IMR-90 (cell line): ENCODE results near the gene KY. TPM values are rescaled to one million over a fixed set of nuclear protein-coding genes. Genes with fewer than 3 reads are reported as not detected.
A peak's percentile ranks its signal among the peaks of the same experiment; 100 is the strongest.

Experiments used
- ATAC-seq: fragments of 200-7000 bp; cut with Tn5 transposase; 2 replicates; pipeline ENCODE4 v1.9.1; 2020; ENCODE audit warnings: low read depth, mild to moderate bottlenecking, moderate library complexity
- BruUV-seq: library from RNA; stranded (reverse); fragments of 400-500 nt; replicated peaks from 2 replicates; lab custom pipeline; 2021; lab: Mats Ljungman, UMichigan
- CTCF ChIA-PET: fragments of 300-600 bp; formaldehyde crosslinking; extraction: SDS; loops from one replicate; lab custom pipeline; 2021; ENCODE audit warnings: antibody characterized with exemption; lab: Yijun Ruan, JAX
- POLR2A ChIA-PET: fragments of 300-600 bp; sonication (Branson Sonifier 250); formaldehyde crosslinking; loops from one replicate; lab custom pipeline; 2022; ENCODE audit warnings: antibody characterized with exemption; ENCODE audit not compliant: unreplicated experiment; lab: Charles Lee
- DNase-seq: peaks from one replicate; pipeline ENCODE4 v3.0.0; 2013
- H2AFZ ChIP-seq: replicated peaks from 2 replicates; pipeline ENCODE3; 2013; ENCODE audit warnings: low read length, mild to moderate bottlenecking; ENCODE audit not compliant: poor library complexity
- H2AK5ac ChIP-seq: 2 replicates; pipeline ENCODE4 v1.6.1; 2013; ENCODE audit warnings: low read depth, low read length, inconsistent platforms
- H2AK9ac ChIP-seq: replicated peaks from 2 replicates; pipeline ENCODE3; 2013; ENCODE audit warnings: mild to moderate bottlenecking, low read depth, low read length, moderate library complexity; ENCODE audit not compliant: poor library complexity
- H2BK120ac ChIP-seq: 2 replicates; pipeline ENCODE4 v1.6.1; 2013; ENCODE audit warnings: low read depth, low read length, inconsistent platforms
- H2BK15ac ChIP-seq: 3 replicates; pipeline ENCODE4 v1.6.1; 2013; ENCODE audit warnings: low read depth, low read length, inconsistent platforms
- H2BK20ac ChIP-seq: 2 replicates; pipeline ENCODE4 v1.6.1; 2013; ENCODE audit warnings: low read depth, mild to moderate bottlenecking, inconsistent platforms, low read length, moderate library complexity
- H2BK5ac ChIP-seq: 2 replicates; pipeline ENCODE4 v1.6.1; 2013; ENCODE audit warnings: mild to moderate bottlenecking, low read depth, low read length, inconsistent platforms; ENCODE audit not compliant: poor library complexity, severe bottlenecking
- H3K14ac ChIP-seq: replicated peaks from 2 replicates; pipeline ENCODE4 v1.6.1; 2013; ENCODE audit warnings: low read depth, low read length, inconsistent platforms
- H3K18ac ChIP-seq: 2 replicates; pipeline ENCODE4 v1.6.1; 2013; ENCODE audit warnings: low read depth, low read length, control low read depth
- H3K23ac ChIP-seq: 2 replicates; pipeline ENCODE4 v1.6.1; 2013; ENCODE audit warnings: low read depth, low read length, inconsistent platforms
- H3K27ac ChIP-seq: 2 replicates; pipeline ENCODE4 v1.5.1; 2013; ENCODE audit warnings: mild to moderate bottlenecking, control low read depth, low read length; ENCODE audit not compliant: insufficient read depth
- H3K27me3 ChIP-seq: 2 replicates; pipeline ENCODE4 v1.6.1; 2013; ENCODE audit warnings: low read length; ENCODE audit not compliant: control insufficient read depth, insufficient read depth
- H3K36me3 ChIP-seq: 2 replicates; pipeline ENCODE4 v1.6.1; 2013; ENCODE audit warnings: low read length, mixed read lengths; ENCODE audit not compliant: control insufficient read depth, insufficient read depth
- H3K4ac ChIP-seq: 2 replicates; pipeline ENCODE4 v1.6.1; 2013; ENCODE audit warnings: low read depth, low read length, inconsistent platforms
- H3K4me1 ChIP-seq: 2 replicates; pipeline ENCODE4 v1.6.1; 2013; ENCODE audit warnings: low read length, mixed read lengths; ENCODE audit not compliant: control insufficient read depth, insufficient read depth
- H3K4me2 ChIP-seq: 2 replicates; pipeline ENCODE4 v1.6.1; 2013; ENCODE audit warnings: low read depth, mild to moderate bottlenecking, control low read depth, low read length, moderate library complexity
- H3K4me3 ChIP-seq: 2 replicates; pipeline ENCODE4 v1.5.1; 2013; ENCODE audit warnings: low read depth, mild to moderate bottlenecking, control low read depth, low read length, moderate library complexity; ENCODE audit not compliant: insufficient read depth
- H3K56ac ChIP-seq: 2 replicates; pipeline ENCODE4 v1.6.1; 2013; ENCODE audit warnings: low read length, inconsistent platforms; ENCODE audit not compliant: insufficient read depth; ENCODE audit errors: extremely low read depth
- H3K79me1 ChIP-seq, 2 experiments: 2 replicates each; pipeline ENCODE4 v1.6.1; 2013; ENCODE audit warnings: low read length in 2 of 2, inconsistent platforms in 1 of 2, low read depth in 1 of 2
- H3K9ac ChIP-seq: 2 replicates; pipeline ENCODE4 v1.6.1; 2013; ENCODE audit warnings: low read depth, low read length, control low read depth
- H3K9me1 ChIP-seq: 2 replicates; pipeline ENCODE4 v1.6.1; 2013; ENCODE audit warnings: low read length, inconsistent platforms; ENCODE audit not compliant: insufficient read depth
- H3K9me3 ChIP-seq: 2 replicates; pipeline ENCODE4 v1.6.1; 2013; ENCODE audit warnings: low read length; ENCODE audit not compliant: control insufficient read depth, insufficient read depth
- H4K20me1 ChIP-seq: 2 replicates; pipeline ENCODE4 v1.6.1; 2013; ENCODE audit warnings: low read length, inconsistent platforms; ENCODE audit not compliant: insufficient read depth
- H4K5ac ChIP-seq: 2 replicates; pipeline ENCODE4 v1.6.1; 2013; ENCODE audit warnings: mild to moderate bottlenecking, low read depth, low read length, control low read depth
- H4K8ac ChIP-seq, 2 experiments: 2 replicates each; pipeline ENCODE4 v1.6.1; 2013; ENCODE audit warnings: low read depth in 2 of 2, low read length in 2 of 2, control low read depth in 1 of 2, inconsistent platforms in 1 of 2
- H4K91ac ChIP-seq: 2 replicates; pipeline ENCODE4 v1.6.1; 2013; ENCODE audit warnings: low read depth, low read length, inconsistent platforms; ENCODE audit not compliant: insufficient read depth
- BHLHE40 ChIP-seq: fragments of 150-350 bp; IDR thresholded peaks from 2 replicates; pipeline ENCODE4 v1.6.1; 2016; ENCODE audit warnings: mild to moderate bottlenecking, low read depth, low read length
- MAZ ChIP-seq: IDR thresholded peaks from 2 replicates; pipeline ENCODE4 v1.6.1; 2012; ENCODE audit warnings: low read depth, mild to moderate bottlenecking, low read length, improper control_type of control experiment, moderate library complexity, borderline replicate concordance
- RFX5 ChIP-seq: IDR thresholded peaks from 2 replicates; pipeline ENCODE4 v1.8.0; 2012; ENCODE audit warnings: low read depth, mild to moderate bottlenecking, low read length, moderate library complexity
- WGBS, 2 experiments: methylation state at CpG; one replicate each; pipeline versions ENCODE4 v1.1.5 to v1.1.7; 2013; ENCODE audit warnings: missing lambda C conversion rate in 2 of 2; ENCODE audit not compliant: insufficient read length in 1 of 2; ENCODE audit errors: extremely low coverage in 2 of 2; 5-methylcytosine and 5-hydroxymethylcytosine counted together
- dilution Hi-C: fragments of 300-500 bp; cut with HindIII; formaldehyde crosslinking; loops from one replicate; pipeline ENCODE4 v1.14.3; 2018; ENCODE audit warnings: low sequenced_read_pairs; ENCODE audit not compliant: unreplicated experiment
- in situ Hi-C: fragments of 300-500 bp; cut with MboI; formaldehyde crosslinking; loops from 3 replicates; pipeline ENCODE4 v1.14.3; 2019; ENCODE audit warnings: low sequenced_read_pairs, inconsistent platforms, mixed read lengths
- intact Hi-C: fragments of 100-400 bp; cut with micrococcal nuclease; formaldehyde crosslinking; loops from 2 replicates; pipeline ENCODE4 v1.10.0; 2022
- polyA plus RNA-seq, 3 experiments: library from polyadenylated mRNA; depleted of rRNA; stranded (reverse); fragments of >200 nt; gene quantifications; 2 replicates each; pipeline ENCODE4 v1.2.3, GENCODE V29; 2012; ENCODE audit warnings: low replicate concordance in 1 of 3
- total RNA-seq: library from RNA; depleted of rRNA; stranded (reverse); fragments of >200 nt; gene quantifications from 2 replicates; pipeline ENCODE4 v1.2.3, GENCODE V29; 2012

Gene KY
- total and polyA plus RNA-seq, 2 of the 4 experiments (the other 2 are of a cell fraction) = under 0.01 to 0.09 TPM

GRCh38 chr3:134652409-134652831, 1.6 kb upstream of the KY start:
- no peaks in the 10 kb centered on the region for H3K9me3 ChIP-seq
- H2BK5ac ChIP-seq = no peak overlapping the region
- H3K56ac ChIP-seq = no peak overlapping the region
- no peaks in the 10 kb centered on the region for H3K79me1 ChIP-seq
- TF ChIP-seq RFX5 (no peak), MAZ (0 out of 2 replicates have a peak, but pooled peaks have one; percentile 16), BHLHE40 (no peak)
- ChIA-PET CTCF (no interaction called here), POLR2A (no interaction called here)
- no peak overlapping the region for H2AK5ac ChIP-seq
- no peak overlapping the region for H2AK9ac ChIP-seq
- H2BK15ac ChIP-seq = no peak overlapping the region
- no peak overlapping the region for H3K18ac ChIP-seq
- DNase-seq = peak; percentile 29
- no peaks in the 10 kb centered on the region for H3K36me3 ChIP-seq
- no peak overlapping the region for H4K5ac ChIP-seq
- BruUV-seq = no TSS peak
- in situ Hi-C loops = no loop called here
- H3K9me1 ChIP-seq = no peaks in the 10 kb centered on the region; the same call in 1 of the 2 replicates
- no peaks in the 10 kb centered on the region for H3K4me1 ChIP-seq
- peaks cover 24% of the 10 kb centered on the region for H3K27me3 ChIP-seq
- H3K9ac ChIP-seq = no peak overlapping the region
- H3K23ac ChIP-seq = no peak overlapping the region
- no peak overlapping the region for H3K4me3 ChIP-seq
- H3K27ac ChIP-seq = no peak overlapping the region
- no peak overlapping the region for H2AFZ ChIP-seq
- H3K4ac ChIP-seq = no peak overlapping the region
- no peak overlapping the region for H4K91ac ChIP-seq
- no peaks in the 10 kb centered on the region for H4K20me1 ChIP-seq
- no peak overlapping the region for H3K4me2 ChIP-seq
- no peak overlapping the region for H4K8ac ChIP-seq
- no CpG with 5 or more reads among the region's 7 CpGs for WGBS, 2 experiments
- no peak overlapping the region for H2BK20ac ChIP-seq
- no peak overlapping the region for H2BK120ac ChIP-seq
- H3K14ac ChIP-seq = no peak overlapping the region
- ATAC-seq = no peak
- intact Hi-C loops = no loop called here
- dilution Hi-C loops = no loop called here
